HL-60/S4 treated with retinoic acid at 250 ng/mL for 4 days and 3 days (cell line): ENCODE data around the gene TGFBRAP1.
"Not testable (repeated sequence)": the region's sequence is repeated elsewhere in the genome, so short reads cannot be mapped to it uniquely, and the experiment has no call there.

Experiments used
- in situ Hi-C: fragments of 300-500 bp; cut with MboI; formaldehyde crosslinking; loops from 2 replicates; pipeline ENCODE4 v1.7.0; 2022; ENCODE audit warnings: low sequenced_read_pairs

TGFBRAP1 gene

GRCh38 chr2:105287692-105288091 lies 41.8 kb downstream of the TGFBRAP1 start:
- in situ Hi-C loops = no loop called here

GRCh38 chr2:105283532-105283931 lies 46.0 kb downstream of the TGFBRAP1 start:
- in situ Hi-C loops = no loop called here

GRCh38 chr2:105280281-105280680 lies 49.3 kb downstream of the TGFBRAP1 start:
- in situ Hi-C loops = no loop called here

- in situ Hi-C loops = no loop called here
These were observed 50.4 kb downstream of the TGFBRAP1 start for GRCh38 chr2:105279126-105279525.

GRCh38 chr2:105278654-105279053 lies 50.9 kb downstream of the TGFBRAP1 start:
- in situ Hi-C loops = no loop called here

- in situ Hi-C loops = no loop called here
These were observed 55.5 kb downstream of the TGFBRAP1 start for GRCh38 chr2:105274046-105274445.

GRCh38 chr2:105272176-105272575 lies 57.4 kb downstream of the TGFBRAP1 start:
- in situ Hi-C loops = no loop called here

GRCh38 chr2:105271393-105272045 lies 58.0 kb downstream of the TGFBRAP1 start:
- in situ Hi-C loops = no loop called here

- in situ Hi-C loops = no loop called here
These were observed 60.1 kb downstream of the TGFBRAP1 start for GRCh38 chr2:105269426-105269825.

GRCh38 chr2:105262651-105263091 lies 66.9 kb downstream of the TGFBRAP1 start:
- in situ Hi-C loops = no loop called here

GRCh38 chr2:105261061-105261460 lies 68.5 kb downstream of the TGFBRAP1 start:
- in situ Hi-C loops = no loop called here

GRCh38 chr2:105258835-105259350 lies 70.6 kb downstream of the TGFBRAP1 start:
- in situ Hi-C loops = no loop called here

GRCh38 chr2:105257981-105258380 lies 71.6 kb downstream of the TGFBRAP1 start:
- in situ Hi-C loops = no loop called here

- in situ Hi-C loops = no loop called here
These were observed 73.0 kb downstream of the TGFBRAP1 start for GRCh38 chr2:105256431-105257047.

- in situ Hi-C loops = no loop called here
These were observed 73.6 kb downstream of the TGFBRAP1 start for GRCh38 chr2:105255979-105256378.

- in situ Hi-C loops = no loop called here
These were observed 74.9 kb downstream of the TGFBRAP1 start for GRCh38 chr2:105254531-105255210.

- in situ Hi-C loops = no loop called here
These were observed 77.3 kb downstream of the TGFBRAP1 start for GRCh38 chr2:105252271-105252670.

GRCh38 chr2:105251016-105251648 lies 78.4 kb downstream of the TGFBRAP1 start:
- in situ Hi-C loops = not testable (repeated sequence)

GRCh38 chr2:105249891-105250290 lies 79.6 kb downstream of the TGFBRAP1 start:
- in situ Hi-C loops = no loop called here

GRCh38 chr2:105249181-105249580 lies 80.4 kb downstream of the TGFBRAP1 start:
- in situ Hi-C loops = no loop called here

GRCh38 chr2:105248316-105249070 lies 81.0 kb downstream of the TGFBRAP1 start:
- in situ Hi-C loops = no loop called here
